K562 (cell line): ENCODE results near the gene ARMH4. TPM values are rescaled to one million over a fixed set of nuclear protein-coding genes. Genes with fewer than 3 reads are reported as not detected.

ENCODE experiments used
- ARNT ChIP-seq, 2 experiments: fragments of 450-650 bp; IDR thresholded peaks; 2 replicates each; pipeline ENCODE4 v1.6.1; 2016; ENCODE audit warnings: mild to moderate bottlenecking in 1 of 2
- ATF7 ChIP-seq: fragments of 450-650 bp; IDR thresholded peaks from 2 replicates; pipeline ENCODE4 v1.7.1; 2014; ENCODE audit warnings: mild to moderate bottlenecking, moderate library complexity
- CREB1 ChIP-seq, 2 experiments: sonication (generic) in 1 of 2; formaldehyde crosslinking in 1 of 2; IDR thresholded peaks; 2 replicates each; pipeline versions ENCODE4 v1.6.1 to v1.8.0; 2012 to 2022; ENCODE audit warnings: inconsistent platforms in 1 of 2, mild to moderate bottlenecking in 1 of 2, missing genetic modification reagents in 1 of 2, moderate library complexity in 1 of 2
- L3MBTL2 ChIP-seq: fragments of 450-650 bp; IDR thresholded peaks from 2 replicates; pipeline ENCODE4 v1.6.1; 2016; ENCODE audit warnings: mild to moderate bottlenecking, moderate library complexity
- MAX ChIP-seq: sonication (generic); formaldehyde crosslinking; IDR thresholded peaks from 2 replicates; pipeline ENCODE4 v1.9.0; 2022; ENCODE audit warnings: mild to moderate bottlenecking, missing genetic modification reagents
- MNT ChIP-seq, 2 experiments: fragments of 450-650 bp; conservative IDR thresholded peaks; 2 replicates each; pipeline ENCODE4 v1.6.1; 2017; ENCODE audit warnings: mild to moderate bottlenecking in 2 of 2, moderate library complexity in 2 of 2
- MTA3 ChIP-seq: fragments of 450-650 bp; formaldehyde crosslinking; IDR thresholded peaks from 2 replicates; pipeline ENCODE4 v1.6.1; 2017; ENCODE audit warnings: mild to moderate bottlenecking, borderline replicate concordance
- MYC ChIP-seq, 2 experiments: fragments of 250-450 bp in 1 of 2; sonication (Bioruptor Pico) in 1 of 2; IDR thresholded peaks; 2 replicates each; pipeline versions ENCODE4 v1.5.1 to v1.6.1; 2012 to 2021; ENCODE audit warnings: low read depth in 2 of 2, borderline replicate concordance in 1 of 2, improper control_type of control experiment in 1 of 2, low read length in 1 of 2, mild to moderate bottlenecking in 1 of 2, moderate library complexity in 1 of 2
- NCOA2 ChIP-seq, 2 experiments: fragments of 450-650 bp; IDR thresholded peaks; 2 replicates each; pipeline ENCODE4 v1.6.1; 2018; ENCODE audit warnings: mild to moderate bottlenecking in 2 of 2, moderate library complexity in 1 of 2; ENCODE audit not compliant: partially characterized antibody in 2 of 2
- NFIC ChIP-seq: fragments of 450-650 bp; IDR thresholded peaks from 2 replicates; pipeline ENCODE4 v1.6.1; 2017; ENCODE audit warnings: mild to moderate bottlenecking, inconsistent platforms
- POLR2G ChIP-seq: fragments of 200-400 bp; formaldehyde crosslinking; IDR thresholded peaks from 2 replicates; pipeline ENCODE4 v1.6.1; 2017; ENCODE audit warnings: low read depth, mild to moderate bottlenecking, antibody characterized with exemption, low read length, moderate library complexity
- POU5F1 ChIP-seq: fragments of 150-350 bp; IDR thresholded peaks from 2 replicates; pipeline ENCODE4 v1.6.1; 2014; ENCODE audit warnings: borderline replicate concordance, low read length, low read depth, mild to moderate bottlenecking; ENCODE audit not compliant: partially characterized antibody
- SAFB ChIP-seq: fragments of 200-400 bp; formaldehyde crosslinking; IDR thresholded peaks from 2 replicates; pipeline ENCODE4 v1.6.1; 2017; ENCODE audit warnings: low read depth, low read length, borderline replicate concordance
- SMAD4 ChIP-seq: fragments of 250-450 bp; sonication (Bioruptor Pico); conservative IDR thresholded peaks from 2 replicates; pipeline ENCODE4 v1.8.0; 2021; ENCODE audit warnings: inconsistent platforms, mild to moderate bottlenecking, moderate library complexity
- SOX6 ChIP-seq: fragments of 450-650 bp; IDR thresholded peaks from 2 replicates; pipeline ENCODE4 v1.6.1; 2014; ENCODE audit warnings: mild to moderate bottlenecking
- SP1 ChIP-seq: sonication (generic); formaldehyde crosslinking; IDR thresholded peaks from 2 replicates; pipeline ENCODE4 v1.8.1; 2022; ENCODE audit warnings: mild to moderate bottlenecking, missing genetic modification reagents
- TBP ChIP-seq: optimal IDR thresholded peaks from 2 replicates; pipeline ENCODE3; 2011; ENCODE audit warnings: low read depth, low read length, improper control_type of control experiment
- THRAP3 ChIP-seq: fragments of 450-650 bp; IDR thresholded peaks from 2 replicates; pipeline ENCODE4 v1.6.1; 2016; ENCODE audit warnings: mild to moderate bottlenecking, inconsistent platforms, borderline replicate concordance
- THRB ChIP-seq: fragments of 450-650 bp; formaldehyde crosslinking; conservative IDR thresholded peaks from 2 replicates; pipeline ENCODE4 v1.4.0; 2022; ENCODE audit warnings: mild to moderate bottlenecking, missing genetic modification characterization
- VEZF1 ChIP-seq: fragments of 200-800 bp; sonication (Bioruptor generic); IDR thresholded peaks from 2 replicates; pipeline ENCODE4 v1.6.1; 2017; ENCODE audit warnings: missing genetic modification characterization, missing compliant biosample characterization
- ZNF274 ChIP-seq: IDR thresholded peaks from 2 replicates; pipeline ENCODE4 v1.6.1; 2011; ENCODE audit warnings: low read depth, mild to moderate bottlenecking, low read length, moderate library complexity, borderline replicate concordance
- ZNF511 ChIP-seq: sonication (generic); formaldehyde crosslinking; IDR thresholded peaks from 2 replicates; pipeline ENCODE4 v1.8.0; 2022; ENCODE audit warnings: mild to moderate bottlenecking, missing genetic modification reagents
- polyA plus RNA-seq, 8 experiments: library from polyadenylated mRNA; depleted of rRNA in 4 of 8; stranded (reverse) in 5 of 8; unstranded in 3 of 8; fragments of >200 nt; fragmentation: Nextera tagmentation in 2 of 8; fragmentation: Illumina TruSeq in 1 of 8; extraction: Ambion mirVana in 2 of 8; extraction: Trizol in 1 of 8; gene quantifications; 2 replicates each; pipeline versions ENCODE4 v1.2.1 to v1.2.3, GENCODE V29; 2011 to 2014; ENCODE audit warnings: inconsistent platforms in 1 of 8, missing spikeins in 1 of 8
- total RNA-seq, 7 experiments: library from RNA; depleted of rRNA in 6 of 7; stranded (reverse); fragments of >200 nt in 6 of 7; fragmentation: Illumina TruSeq in 2 of 7; extraction: Trizol in 2 of 7; gene quantifications; 2 replicates each; pipeline versions ENCODE4 v1.2.1 to v1.2.3, GENCODE V29; 2011 to 2021; ENCODE audit warnings: low replicate concordance in 1 of 7

ARMH4 gene
- total and polyA plus RNA-seq, 9 of the 15 experiments (the other 6 are each of a cell fraction or from before 2014, with no cell fraction given): 0.06 to 0.98 (median 0.07) TPM; not detected in 2

GRCh38 chr14:58199726-58200479 is 47.9 kb upstream of the ARMH4 start, which contains the start of gene ACTR10 (continued):
- TF ChIP-seq CREB1 (IDR thresholded peaks at IDR 0.05) (0 out of 2 replicates have a peak, but pooled peaks have one; percentile 17), CREB1 (CRISPR knock-in tag; IDR thresholded peaks at IDR 0.05) (peak; percentile 62), SAFB (peak; percentile 91; the same call in 1 of the 2 replicates), ARNT (IDR thresholded peaks at IDR 0.05) (no peak), THRB (CRISPR knock-in tag) (no peak), MNT (conservative IDR thresholded peaks at IDR 0.05) (peak; percentile 30 to 65; a peak in 3 of 4 replicates), NCOA2 (IDR thresholded peaks at IDR 0.05; ENCODE audit: partially characterized antibody in 2 of 2) (peak in 1 of 2 experiments; percentile 95), SMAD4 (CRISPR knock-in tag) (peak; percentile 64; the same call in 1 of the 2 replicates), MYC (IDR thresholded peaks at IDR 0.05; ENCODE audit: low read depth, low read length) (peak; percentile 8; the same call in 1 of the 2 replicates), MYC (CRISPR knock-in tag; IDR thresholded peaks at IDR 0.05; ENCODE audit: borderline replicate concordance, low read depth) (no peak), THRAP3 (no peak), VEZF1 (CRISPR knock-in tag) (peak; percentile 69), MTA3 (peak; percentile 31; the same call in 1 of the 2 replicates), POU5F1 (no peak), POLR2G (peak; percentile 79), ATF7 (peak; percentile 26; the same call in 1 of the 2 replicates), ZNF511 (CRISPR knock-in tag) (no peak), L3MBTL2 (peak; percentile 24; the same call in 1 of the 2 replicates), ZNF274 (no peak), SOX6 (no peak), NFIC (no peak), MAX (CRISPR knock-in tag) (peak; percentile 47), TBP (peak; percentile 42), SP1 (CRISPR knock-in tag) (peak; percentile 85)
